SK-N-SH (cell line): ENCODE measurements around the gene HIRA. TPM values are rescaled to one million over a fixed set of nuclear protein-coding genes. Genes with fewer than 3 reads are reported as not detected.

Experiments used
- CTCF ChIA-PET: fragments of 300-600, 350-600 bp; formaldehyde crosslinking; extraction: SDS; loops from one replicate; lab custom pipeline; 2021; lab: Yijun Ruan, JAX
- POLR2A ChIA-PET: fragments of 350-600 bp; sonication (Branson Sonifier 250); formaldehyde crosslinking; extraction: SDS; loops from one replicate; lab custom pipeline; 2020; ENCODE audit warnings: antibody characterized with exemption, inconsistent platforms; lab: Yijun Ruan, JAX
- DNase-seq: peaks from one replicate; pipeline ENCODE4 v3.0.0; 2012
- H2AFZ ChIP-seq: fragments of 200-600 bp; sonication (generic); 2 replicates; pipeline ENCODE4 v1.8.1; 2016; ENCODE audit warnings: antibody characterized with exemption, mild to moderate bottlenecking, low read depth
- H3F3A ChIP-seq: fragments of 200-600 bp; sonication (generic); replicated peaks from 2 replicates; pipeline ENCODE3; 2016; ENCODE audit warnings: antibody characterized with exemption, mild to moderate bottlenecking; ENCODE audit not compliant: insufficient read depth
- H3K27ac ChIP-seq, 2 experiments: fragments of 200-500 bp in 1 of 2; fragments of 200-600 bp in 1 of 2; sonication (Bioruptor generic) in 1 of 2; sonication (generic), shearing (Covaris generic) in 1 of 2; 2 replicates each; pipeline versions ENCODE4 v1.5.1 to v1.6.1; 2014 to 2016; ENCODE audit warnings: low read depth in 2 of 2, inconsistent platforms in 1 of 2, low read length in 1 of 2, mild to moderate bottlenecking in 1 of 2, mixed read lengths in 1 of 2
- H3K27me3 ChIP-seq: fragments of 200-600 bp; sonication (generic), shearing (Covaris generic); 2 replicates; pipeline ENCODE4 v1.6.1; 2016; ENCODE audit warnings: mixed run types; ENCODE audit not compliant: insufficient read depth
- H3K36me3 ChIP-seq, 2 experiments: fragments of 200-500 bp in 1 of 2; fragments of 200-600 bp in 1 of 2; sonication (Bioruptor generic) in 1 of 2; sonication (generic) in 1 of 2; replicated peaks in 1 of 2; 2 replicates each; pipeline versions ENCODE3 to v1.5.1; 2014 to 2016; ENCODE audit warnings: low read length in 1 of 2, mild to moderate bottlenecking in 1 of 2; ENCODE audit not compliant: insufficient read depth in 2 of 2, control insufficient read depth in 1 of 2
- H3K4me1 ChIP-seq, 2 experiments: fragments of 200-500 bp in 1 of 2; fragments of 200-600 bp in 1 of 2; sonication (Bioruptor generic) in 1 of 2; sonication (generic), shearing (Covaris generic) in 1 of 2; 2 replicates each; pipeline versions ENCODE4 v1.5.1 to v1.6.1; 2014 to 2016; ENCODE audit warnings: low read depth in 1 of 2, low read length in 1 of 2, mixed run types in 1 of 2; ENCODE audit not compliant: insufficient read depth in 2 of 2, control insufficient read depth in 1 of 2
- H3K4me2 ChIP-seq: fragments of 200-600 bp; sonication (generic), shearing (Covaris generic); 2 replicates; pipeline ENCODE4 v1.6.1; 2017; ENCODE audit warnings: mixed run types
- H3K4me3 ChIP-seq, 2 experiments: fragments of 200-500 bp in 1 of 2; fragments of 200-600 bp in 1 of 2; sonication (Bioruptor generic) in 1 of 2; sonication (generic), shearing (Covaris generic) in 1 of 2; 2 replicates each; pipeline versions ENCODE4 v1.5.1 to v1.8.1; 2014 to 2016; ENCODE audit warnings: low read depth in 2 of 2, inconsistent platforms in 1 of 2, low read length in 1 of 2, mild to moderate bottlenecking in 1 of 2, mixed read lengths in 1 of 2, moderate library complexity in 1 of 2
- H3K79me2 ChIP-seq: fragments of 200-600 bp; sonication (generic); 2 replicates; pipeline ENCODE4 v1.8.1; 2017; ENCODE audit warnings: mild to moderate bottlenecking; ENCODE audit not compliant: insufficient read depth
- H3K9ac ChIP-seq: fragments of 200-600 bp; sonication (generic); 2 replicates; pipeline ENCODE4 v1.6.1; 2017; ENCODE audit warnings: mixed run types
- H3K9me2 ChIP-seq: fragments of 200-600 bp; sonication (generic); 2 replicates; pipeline ENCODE4 v1.6.1; 2017; ENCODE audit warnings: mixed run types
- H3K9me3 ChIP-seq: fragments of 200-600 bp; sonication (generic); 2 replicates; pipeline ENCODE4 v1.6.1; 2017; ENCODE audit warnings: mixed run types, mild to moderate bottlenecking, moderate library complexity
- H4K20me1 ChIP-seq: fragments of 200-600 bp; sonication (generic); 2 replicates; pipeline ENCODE4 v1.6.1; 2017; ENCODE audit warnings: mild to moderate bottlenecking, mixed run types; ENCODE audit not compliant: insufficient read depth
- CTCF ChIP-seq: fragments of 200-600 bp; sonication (generic); IDR thresholded peaks from 2 replicates; pipeline ENCODE4 v1.6.1; 2017; ENCODE audit warnings: antibody characterized with exemption, mild to moderate bottlenecking, moderate library complexity
- ELF1 ChIP-seq: IDR thresholded peaks from 2 replicates; pipeline ENCODE4 v1.4.0; 2012
- EZH2phosphoT487 ChIP-seq: fragments of 200-600 bp; sonication (generic); IDR thresholded peaks from 2 replicates; pipeline ENCODE4 v1.6.1; 2017; ENCODE audit warnings: low read depth, mixed run types, mild to moderate bottlenecking, antibody characterized with exemption, moderate library complexity, borderline replicate concordance
- FOSL2 ChIP-seq: IDR thresholded peaks from 2 replicates; pipeline ENCODE4 v1.4.0; 2012; ENCODE audit warnings: low read depth, mild to moderate bottlenecking, moderate library complexity, borderline replicate concordance
- FOXJ3 ChIP-seq: sonication (generic); formaldehyde crosslinking; IDR thresholded peaks from 2 replicates; pipeline ENCODE4 v1.5.1; 2020; ENCODE audit warnings: mild to moderate bottlenecking, missing genetic modification reagents
- GATA2 ChIP-seq: sonication (generic); formaldehyde crosslinking; IDR thresholded peaks from 2 replicates; pipeline ENCODE4 v1.5.0; 2020; ENCODE audit warnings: mild to moderate bottlenecking, missing genetic modification reagents
- IRF3 ChIP-seq: fragments of 150-350 bp; IDR thresholded peaks from 2 replicates; pipeline ENCODE4 v1.6.1; 2016; ENCODE audit warnings: mild to moderate bottlenecking, low read depth, low read length
- MAX ChIP-seq: IDR thresholded peaks from 2 replicates; pipeline ENCODE4 v1.4.0; 2012; ENCODE audit warnings: low read depth
- POLR2AphosphoS5 ChIP-seq: IDR thresholded peaks from 2 replicates; pipeline ENCODE4 v1.6.1; 2012; ENCODE audit warnings: low read depth, low read length
- RCOR1 ChIP-seq: fragments of 150-350 bp; IDR thresholded peaks from 2 replicates; pipeline ENCODE4 v1.6.1; 2017; ENCODE audit warnings: antibody characterized with exemption, low read length
- RFX5 ChIP-seq: IDR thresholded peaks from 2 replicates; pipeline ENCODE4 v1.6.1; 2012; ENCODE audit warnings: mild to moderate bottlenecking, improper control_type of control experiment, low read length
- RXRA ChIP-seq: IDR thresholded peaks from 2 replicates; pipeline ENCODE4 v1.4.0; 2012; ENCODE audit warnings: low read depth, mild to moderate bottlenecking, borderline replicate concordance
- SMC3 ChIP-seq: IDR thresholded peaks from 2 replicates; pipeline ENCODE4 v1.6.1; 2012; ENCODE audit warnings: low read depth, low read length, improper control_type of control experiment
- TAF1 ChIP-seq: IDR thresholded peaks from 2 replicates; pipeline ENCODE4 v1.6.1; 2012; ENCODE audit warnings: low read depth, mild to moderate bottlenecking, low read length, moderate library complexity, borderline replicate concordance
- TCF12 ChIP-seq: IDR thresholded peaks from 2 replicates; pipeline ENCODE4 v1.4.0; 2012
- TEAD4 ChIP-seq: IDR thresholded peaks from 2 replicates; pipeline ENCODE4 v1.4.0; 2012; ENCODE audit warnings: mild to moderate bottlenecking, borderline replicate concordance; ENCODE audit not compliant: insufficient read depth
- USF2 ChIP-seq: fragments of 150-350 bp; IDR thresholded peaks from 2 replicates; pipeline ENCODE4 v1.6.1; 2017; ENCODE audit warnings: antibody characterized with exemption, low read length, low read depth, borderline replicate concordance
- YY1 ChIP-seq: IDR thresholded peaks from 2 replicates; pipeline ENCODE4 v1.4.0; 2012; ENCODE audit warnings: low read depth, mild to moderate bottlenecking
- ZBTB33 ChIP-seq: IDR thresholded peaks from 2 replicates; pipeline ENCODE4 v1.4.0; 2012; ENCODE audit warnings: low read depth, borderline replicate concordance
- WGBS: methylation state at CpG from one replicate; pipeline ENCODE4 v1.1.6; 2017; ENCODE audit warnings: low lambda C conversion rate; 5-methylcytosine and 5-hydroxymethylcytosine counted together
- polyA plus RNA-seq, 3 experiments: library from polyadenylated mRNA; depleted of rRNA; stranded (reverse); fragments of >200 nt; gene quantifications; 2 replicates each; pipeline ENCODE4 v1.2.3, GENCODE V29; 2012

The HIRA gene
- polyA plus RNA-seq, 1 of the 3 experiments (the other 2 are of a cell fraction), result 21.0 TPM

- CTCF ChIA-PET, result interaction anchor here (1.1 kb wide), 1 partner anchor 13 kb away, joined by 3 read pairs; no protein-coding TSS in a partner anchor
- H3K79me2 ChIP-seq, result no peaks in the 10 kb centered on the region
- POLR2A ChIA-PET, result no interaction called here
Measured at GRCh38 chr22:19378344-19378674, 53.2 kb downstream of the HIRA start.

GRCh38 chr22:19377565-19378343 lies 53.8 kb downstream of the HIRA start:
- Histone ChIP-seq H3K4me3 (no peak overlapping the region), H3K27ac (no peak overlapping the region), H3K27me3 (no peaks in the 10 kb centered on the region), H3K4me2 (no peak overlapping the region), H2AFZ (no peak overlapping the region), H3F3A (no peaks in the 10 kb centered on the region), H3K36me3 (peaks cover 36 to 69% of the 10 kb centered on the region in 2 experiments), H3K4me1 (no peaks in the 10 kb centered on the region), H3K9me3 (no peaks in the 10 kb centered on the region), H3K9ac (no peak overlapping the region), H4K20me1 (no peaks in the 10 kb centered on the region), H3K9me2 (no peaks in the 10 kb centered on the region), H3K79me2 (no peaks in the 10 kb centered on the region)
- WGBS, result 96% methylated on average over 9 of the region's 10 CpGs
- CTCF ChIA-PET, result interaction anchor here (1.1 kb wide), 1 partner anchor 12 kb away, joined by 3 read pairs; no protein-coding TSS in a partner anchor
- TF ChIP-seq FOSL2 (no peak), RXRA (no peak), ELF1 (no peak), TEAD4 (no peak), USF2 (no peak), TCF12 (no peak), IRF3 (no peak), MAX (no peak), TAF1 (no peak), POLR2AphosphoS5 (no peak), RCOR1 (no peak), ZBTB33 (no peak), RFX5 (no peak), EZH2phosphoT487 (no peak), CTCF (no peak), GATA2 (CRISPR knock-in tag) (no peak), YY1 (no peak), SMC3 (no peak), FOXJ3 (no peak)
- POLR2A ChIA-PET, result no interaction called here
- DNase-seq, result no peak

More at GRCh38 chr22:19378344-19378674, 53.2 kb downstream of the HIRA start:
- peaks cover 34 to 70% of the 10 kb centered on the region in 2 experiments for H3K36me3 ChIP-seq
- DNase-seq, result no peak
- H3F3A ChIP-seq, result no peaks in the 10 kb centered on the region
- H3K9me2 ChIP-seq, result no peaks in the 10 kb centered on the region
- H3K9ac ChIP-seq, result no peak overlapping the region
- H2AFZ ChIP-seq, result no peak overlapping the region
- H3K9me3 ChIP-seq, result no peaks in the 10 kb centered on the region
- H3K27me3 ChIP-seq, result no peaks in the 10 kb centered on the region
- H3K4me2 ChIP-seq, result no peak overlapping the region
- H3K4me3 ChIP-seq, result no peak overlapping the region
- no peak for TF ChIP-seq TAF1
- no peaks in the 10 kb centered on the region for H3K4me1 ChIP-seq
- H3K27ac ChIP-seq, result no peak overlapping the region
- no peaks in the 10 kb centered on the region for H4K20me1 ChIP-seq
